ENCODE data around the gene PADI2. TPM values are rescaled to one million over a fixed set of nuclear protein-coding genes. Genes with fewer than 3 reads are reported as not detected.

PADI2 gene
- total and polyA plus RNA-seq, 2 of the 8 experiments (the other 6 are each of a cell fraction or from before 2014, with no cell fraction given) = 1.6 to 7.5 TPM

- DNase-seq (ENCODE audit: low read depth in 1 of 2, low spot score in 2 of 2) (no peak), FAIRE-seq (no peak)
- Histone ChIP-seq H3K4me1 (replicated peaks in 1 of 4; ENCODE audit: control insufficient read depth in 3 of 4, insufficient read depth in 4 of 4, low read length in 3 of 4) (0 out of 7 replicates have a peak, but pooled peaks cover 0 to 2% (median under 1%) of the 10 kb centered on the region in 4 experiments), H3K27me3 (replicated peaks in 1 of 4; ENCODE audit: control insufficient read depth in 3 of 4, extremely low read depth in 1 of 4, insufficient read depth in 3 of 4, low read length in 3 of 4) (no peaks in the 10 kb centered on the region; a peak in 1 of 7 replicates), H4K5ac (ENCODE audit: insufficient read length, low read depth, low read length) (no peak overlapping the region), H2BK12ac (ENCODE audit: low read depth, low read length) (no peak overlapping the region), H3K9ac (replicated peaks in 1 of 4; ENCODE audit: extremely low read depth in 1 of 4, low read depth in 3 of 4, low read length in 3 of 4) (no peak overlapping the region), H2AFZ (ENCODE audit: low read length) (no peak overlapping the region), H3K79me2 (ENCODE audit: control insufficient read depth in 1 of 2, insufficient read depth in 2 of 2, low read length in 2 of 2) (no peaks in the 10 kb centered on the region), H3K9me3 (ENCODE audit: insufficient read depth in 2 of 2, low read depth in 1 of 2, low read length in 1 of 2) (no peaks in the 10 kb centered on the region), H3K14ac (ENCODE audit: insufficient read length) (no peak overlapping the region), H2BK20ac (ENCODE audit: low read length) (no peak overlapping the region), H3K4ac (replicated peaks; ENCODE audit: insufficient read length, low read depth, low read length) (no peak overlapping the region), H4K20me1 (replicated peaks in 1 of 2; ENCODE audit: control insufficient read depth in 1 of 2, insufficient read depth in 2 of 2, low read length in 2 of 2) (no peaks in the 10 kb centered on the region), H2BK120ac (replicated peaks; ENCODE audit: low read depth, low read length) (no peak overlapping the region), H3K4me2 (ENCODE audit: insufficient read depth in 1 of 2, low read depth in 2 of 2, low read length in 2 of 2) (no peak overlapping the region), H3K79me1 (ENCODE audit: low read depth, low read length) (no peaks in the 10 kb centered on the region), H2BK5ac (ENCODE audit: low read depth, low read length) (no peak overlapping the region), H3K23ac (ENCODE audit: insufficient read length) (no peak overlapping the region), H3K4me3 (ENCODE audit: extremely low read depth in 1 of 4, insufficient read depth in 2 of 4, low read depth in 3 of 4, low read length in 4 of 4) (no peak overlapping the region), H2BK15ac (ENCODE audit: low read length) (no peak overlapping the region), H3K36me3 (ENCODE audit: control insufficient read depth in 2 of 4, insufficient read depth in 4 of 4, low read length in 3 of 4) (no peaks in the 10 kb centered on the region), H3K23me2 (ENCODE audit: low read depth, low read length) (no peaks in the 10 kb centered on the region), H4K91ac (replicated peaks; ENCODE audit: insufficient read length, low read length) (no peak overlapping the region), H3K18ac (ENCODE audit: extremely low read depth, low read length) (no peak overlapping the region), H3K56ac (replicated peaks; ENCODE audit: insufficient read length, low read depth, low read length) (no peak overlapping the region), H4K8ac (ENCODE audit: extremely low read depth, insufficient read depth, low read length) (no peak overlapping the region), H2AK5ac (ENCODE audit: low read depth, low read length) (no peak overlapping the region), H3K27ac (ENCODE audit: low read depth, low read length) (no peak overlapping the region)
- CTCF ChIA-PET (ENCODE audit: partially characterized antibody) = interaction anchor here (1.9 kb wide), 1 partner anchor 237 kb away, joined by 5 read pairs; no protein-coding TSS in a partner anchor
- 93% methylated on average over 10 of the region's 10 CpGs; no CpG with 5 or more reads in 1 of the 2 experiments for WGBS, 2 experiments (ENCODE audit: extremely low coverage in 1 of 2, insufficient coverage in 1 of 2, insufficient read length in 1 of 2, insufficient replicate concordance in 2 of 2, low coverage in 1 of 2, low lambda C conversion rate in 2 of 2, missing lambda C conversion rate in 1 of 2)
- POLR2A ChIA-PET (ENCODE audit: partially characterized antibody) = interaction anchor here (1.4 kb wide), 1 partner anchor 13 kb away, joined by 3 read pairs; no protein-coding TSS in a partner anchor
- TF ChIP-seq SIRT6 (IDR thresholded peaks at IDR 0.05; ENCODE audit: low read length) (no peak), CBX5 (IDR thresholded peaks at IDR 0.05; ENCODE audit: low read depth, low read length) (no peak), RFX5 (IDR thresholded peaks at IDR 0.05; ENCODE audit: borderline replicate concordance, low read depth, low read length) (no peak), POLR2A (IDR thresholded peaks at IDR 0.05; ENCODE audit: control extremely low read depth in 1 of 2, low read depth in 2 of 2, low read length in 2 of 2) (no peak), EP300 (IDR thresholded peaks at IDR 0.05; ENCODE audit: borderline replicate concordance in 1 of 2, low read depth in 2 of 2, low read length in 2 of 2) (no peak), CTBP2 (IDR thresholded peaks at IDR 0.05; ENCODE audit: borderline replicate concordance, insufficient read depth, insufficient read length, low read length) (no peak), POU5F1 (IDR thresholded peaks at IDR 0.05; ENCODE audit: low read depth, low read length) (no peak), POLR2AphosphoS5 (IDR thresholded peaks at IDR 0.05; ENCODE audit: low read depth, low read length) (no peak), SP1 (IDR thresholded peaks at IDR 0.05; ENCODE audit: low read depth, low read length) (no peak), TBP (IDR thresholded peaks at IDR 0.05; ENCODE audit: low read depth, low read length) (no peak), RNF2 (IDR thresholded peaks at IDR 0.05; ENCODE audit: borderline replicate concordance, low read depth, low read length, missing control alignments, poor library complexity, severe bottlenecking) (no peak), TCF12 (IDR thresholded peaks at IDR 0.05; ENCODE audit: low read depth, low read length) (no peak), BCL11A (IDR thresholded peaks at IDR 0.05; ENCODE audit: low read depth in 2 of 2, low read length in 2 of 2) (no peak)
Observed at GRCh38 chr1:17099616-17100340, 19.5 kb downstream of the PADI2 start.
